Testis (tissue), 2 donors: ENCODE data around the gene MAPKAP1.

Experiments
- CTCF ChIP-seq, 3 experiments: fragments of 450-650 bp in 2 of 3; fragments of 200-600 bp in 1 of 3; sonication (generic) in 1 of 3; IDR thresholded peaks; one replicate each; pipeline ENCODE4 v1.5.1; 2016 to 2019; ENCODE audit warnings: antibody characterized with exemption in 3 of 3, mild to moderate bottlenecking in 2 of 3, moderate library complexity in 1 of 3
- POLR2A ChIP-seq: fragments of 450-650 bp; IDR thresholded peaks from one replicate; pipeline ENCODE4 v1.6.1; 2017; ENCODE audit warnings: antibody characterized with exemption, mild to moderate bottlenecking, moderate library complexity

GRCh38 chr9:125570246-125570645 is 136.8 kb downstream of the MAPKAP1 start:
- TF ChIP-seq CTCF (IDR thresholded peaks at IDR 0.05) (no peak), POLR2A (no peak)
